Left renal cortex interstitium (tissue), 4 donors: ENCODE results near the gene NXNL1. TPM values are rescaled to one million over a fixed set of nuclear protein-coding genes. Genes with fewer than 3 reads are reported as not detected.

Experiments used
- DNase-seq, 4 donors: peaks; one replicate each; pipeline ENCODE4 v3.0.0-alpha.2; 2013; ENCODE audit warnings: low read depth in 4 of 4, low spot score in 2 of 4, missing footprints in 1 of 4
- polyA plus RNA-seq, 4 donors: library from polyadenylated mRNA; unstranded; fragments of 120-200 nt; gene quantifications; one replicate each; pipeline ENCODE4 v1.2.1, GENCODE V29; 2013; ENCODE audit not compliant: insufficient read length in 4 of 4

NXNL1 gene
- polyA plus RNA-seq, 4 donors, result 0.26 to 0.28 TPM; not detected in 2

DNA sequence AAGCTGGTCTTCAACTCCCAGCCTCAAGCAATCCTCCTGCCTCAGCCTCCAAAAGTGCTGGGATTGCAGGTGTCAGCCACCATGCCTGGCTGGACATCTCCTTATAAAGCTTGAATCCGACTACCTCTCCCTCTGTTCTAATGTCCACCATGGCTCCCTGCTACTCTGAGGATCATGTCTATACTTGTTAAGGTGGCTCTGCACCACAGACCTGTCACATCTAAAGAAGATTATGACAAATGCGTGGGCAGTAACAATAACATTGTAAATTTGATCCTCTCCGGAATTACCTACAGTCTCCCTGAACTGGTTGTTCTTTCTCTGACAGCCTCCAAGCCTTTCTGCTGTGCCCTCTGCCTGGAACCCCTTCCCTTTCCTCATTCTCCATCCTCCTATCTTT, 1.8 kb downstream of the NXNL1 start:
- no peak for DNase-seq

DNA sequence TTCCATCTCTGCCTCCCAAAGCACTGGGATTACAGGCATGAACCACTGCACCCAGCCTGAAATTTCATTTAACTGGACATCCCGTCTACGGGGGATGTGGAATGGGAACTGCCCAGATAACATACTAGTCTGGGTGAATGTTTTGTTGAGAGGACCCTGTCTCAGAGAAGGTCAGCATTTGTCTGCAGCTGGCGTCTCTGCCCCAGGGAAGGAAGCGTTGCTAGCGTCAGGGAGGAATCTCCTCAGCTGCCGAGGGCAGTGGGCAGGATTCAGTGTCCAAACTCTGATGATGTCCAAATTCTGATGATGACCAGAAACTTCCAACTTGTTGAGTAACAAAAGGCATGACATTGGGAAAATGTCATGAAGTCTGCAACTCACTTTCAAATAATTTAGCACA, 3.1 kb downstream of the NXNL1 start:
- no peak for DNase-seq

DNA sequence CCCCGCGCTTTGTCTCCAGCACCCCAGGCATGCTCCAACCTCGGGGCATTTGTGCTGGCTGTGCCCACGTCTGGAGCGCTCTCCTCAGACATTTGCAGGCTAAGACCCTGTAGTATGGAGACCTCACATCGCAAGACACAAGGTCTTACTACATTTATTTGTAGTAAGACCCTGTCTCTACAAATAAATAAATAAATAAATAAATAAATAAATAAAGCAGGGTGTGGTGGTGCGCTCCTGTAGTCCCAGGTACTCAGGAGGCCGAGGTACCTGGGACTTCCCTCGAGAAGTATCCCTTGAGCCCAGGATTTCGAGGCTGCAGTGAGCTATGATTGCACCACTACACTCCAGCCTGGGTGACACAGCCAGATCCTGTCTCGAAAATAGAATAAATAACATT, 4.6 kb downstream of the NXNL1 start:
- DNase-seq, result no peak

DNA sequence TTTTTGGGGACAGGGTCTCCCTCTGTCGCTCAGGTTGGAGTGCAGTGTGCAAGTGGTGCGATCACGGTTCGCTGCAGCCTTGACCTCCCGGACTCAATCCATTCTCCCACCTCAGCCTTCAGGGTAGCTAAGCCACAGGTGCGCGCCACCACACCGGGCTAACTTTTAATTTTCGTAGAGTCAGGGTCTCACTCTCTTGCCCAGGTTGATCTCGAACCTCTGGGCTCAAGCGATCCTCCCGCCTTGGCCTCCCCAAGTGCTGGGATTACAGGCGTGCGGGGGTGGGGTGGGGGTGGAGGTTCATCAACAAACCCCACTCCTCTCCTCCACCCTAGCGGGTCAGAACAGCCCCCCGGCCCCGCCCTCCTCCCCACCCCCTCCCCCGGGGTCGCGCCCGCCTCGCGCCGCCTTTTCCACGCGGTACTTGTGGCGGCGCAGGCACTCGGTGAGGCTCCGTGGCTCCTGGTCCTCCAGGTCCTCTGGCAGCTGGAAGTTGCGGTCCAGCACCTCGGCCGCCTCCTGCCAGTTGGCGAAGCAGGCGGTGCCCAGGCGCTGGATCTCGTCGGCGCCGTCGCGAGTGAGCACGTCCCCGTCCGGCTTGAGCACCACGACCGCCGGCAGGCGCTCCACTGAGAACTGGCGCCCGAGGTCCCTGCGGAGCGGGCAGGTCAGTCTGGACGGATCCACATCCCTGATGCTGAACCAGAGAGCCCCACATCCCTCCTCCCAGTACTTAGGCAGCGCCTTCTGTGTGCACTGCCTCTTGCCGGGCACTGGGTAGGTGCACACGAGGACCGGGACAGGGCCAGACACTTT, 5.2 kb downstream of the NXNL1 start:
- no peak for DNase-seq

DNA sequence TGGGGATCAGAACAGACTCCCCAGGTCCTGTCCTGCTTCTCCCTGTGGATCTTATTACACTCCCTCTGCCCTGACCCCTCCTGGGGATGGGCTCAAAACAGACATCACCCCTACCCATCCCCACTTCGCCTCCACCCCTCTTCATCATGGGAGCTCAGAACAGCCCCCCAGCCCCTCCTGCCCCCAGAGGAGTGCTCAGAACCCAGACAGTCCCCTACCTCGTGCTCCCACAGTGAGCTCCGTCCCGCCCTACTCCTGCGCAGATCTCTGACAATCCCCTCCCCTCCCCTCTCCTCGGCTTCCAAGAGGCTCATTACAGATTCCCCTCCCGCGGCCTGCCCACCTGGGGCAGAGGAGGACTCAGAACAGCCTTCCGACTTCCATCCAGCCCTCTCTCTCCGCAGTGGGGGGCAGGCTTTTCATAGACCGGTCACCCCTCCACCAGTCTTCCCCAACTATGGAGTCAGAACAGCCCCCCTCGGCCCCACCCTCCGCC, 6.1 kb downstream of the NXNL1 start:
- no peak for DNase-seq

DNA sequence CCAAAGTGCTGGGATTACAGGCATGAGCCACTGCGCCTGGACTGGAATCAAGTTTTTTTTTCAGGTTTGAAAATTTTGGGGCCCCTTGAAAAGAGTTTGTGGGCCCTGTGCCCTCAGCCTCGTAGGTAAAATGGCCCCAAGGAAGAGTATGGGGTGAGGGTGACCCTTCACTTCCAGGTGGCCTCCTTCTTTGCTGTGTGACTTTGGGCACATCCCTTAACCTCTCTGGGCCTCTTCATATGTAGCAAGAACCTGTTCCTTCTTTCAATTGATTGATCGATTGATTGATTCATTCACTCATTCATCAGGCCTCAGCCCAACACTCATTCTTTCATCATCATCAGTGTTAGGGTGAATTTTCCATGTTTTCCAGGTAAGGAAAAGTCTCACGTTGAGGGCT, 8.9 kb downstream of the NXNL1 start:
- DNase-seq, result no peak

DNA sequence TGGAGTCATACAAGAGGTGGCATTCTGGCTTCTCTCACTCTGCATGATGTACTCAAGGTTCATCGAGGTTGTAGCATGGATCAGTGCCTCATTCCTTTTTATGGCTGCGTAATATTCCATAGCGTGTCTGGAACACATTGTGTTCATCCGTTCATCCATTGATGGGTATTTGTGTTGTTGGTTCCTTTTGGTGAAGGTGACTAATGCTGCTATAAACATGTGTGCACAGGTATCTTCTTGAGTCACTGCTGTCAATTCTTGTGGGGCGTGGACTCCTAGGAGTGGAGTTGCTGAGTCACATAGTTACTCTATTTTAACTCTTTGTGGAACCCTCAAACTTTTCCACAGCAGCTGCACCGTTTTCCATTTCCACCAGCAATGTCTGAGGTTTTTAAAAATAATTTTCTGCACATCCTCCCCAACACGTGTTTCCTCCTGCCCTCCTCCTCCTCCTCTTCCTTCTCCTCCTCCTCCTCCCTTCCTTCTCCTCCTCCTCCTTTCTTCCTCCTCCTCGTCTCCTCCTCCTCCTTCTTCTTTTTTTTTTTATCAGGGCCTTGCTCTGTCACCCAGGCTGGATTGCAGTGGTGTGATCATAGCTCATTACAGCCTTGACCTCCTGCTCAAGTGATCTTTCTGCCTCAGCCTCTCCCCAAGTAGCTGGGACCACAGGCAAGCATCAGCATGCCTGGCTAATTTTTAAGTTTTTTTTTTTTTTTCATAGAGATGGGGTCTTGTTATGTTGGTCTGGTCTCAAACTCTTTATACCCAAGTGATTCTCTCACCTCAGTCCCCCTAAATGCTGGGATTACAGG, 10.3 kb downstream of the NXNL1 start:
- DNase-seq, result no peak

DNA sequence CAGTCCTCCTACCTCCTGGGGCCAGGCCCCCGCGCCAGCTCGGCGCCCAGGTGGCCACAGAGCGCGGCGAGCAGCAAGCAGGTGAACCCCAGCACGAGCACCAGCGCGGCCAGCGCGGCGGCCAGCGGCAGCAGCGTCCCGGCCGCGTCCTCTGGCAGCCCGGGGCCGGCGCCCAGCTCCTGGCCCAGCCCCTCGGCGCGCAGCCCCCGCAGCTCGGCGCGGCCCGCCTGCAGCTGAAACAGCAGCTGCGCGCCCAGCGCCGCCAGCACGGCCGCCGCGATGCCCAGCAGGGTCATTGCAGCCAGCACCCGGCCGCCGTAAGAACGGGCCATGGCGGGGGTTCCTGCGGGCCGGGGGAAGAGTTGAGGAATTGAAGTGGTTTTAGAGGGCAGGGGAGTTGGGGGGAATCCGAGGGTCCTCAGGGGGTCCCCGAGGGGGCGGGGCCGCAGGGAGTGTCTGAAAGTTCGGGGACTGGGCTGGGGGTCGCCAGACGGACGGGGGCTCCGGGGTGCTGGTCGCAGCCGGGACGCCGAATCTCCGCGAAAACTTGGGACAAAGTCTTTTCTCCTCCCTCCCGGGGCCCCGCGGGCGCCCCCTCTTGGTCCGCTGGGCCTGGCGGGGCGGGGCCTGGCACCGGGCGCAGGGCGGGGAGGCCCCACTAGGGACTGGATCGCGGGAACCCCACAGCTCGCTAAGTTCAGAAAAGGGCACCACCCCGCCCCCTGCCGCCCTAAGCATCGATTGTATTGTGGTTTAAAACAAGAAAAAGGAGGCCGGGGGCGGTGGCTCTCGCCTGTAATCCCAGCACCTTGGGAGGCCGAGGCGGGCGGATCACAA, 12.4 kb downstream of the NXNL1 start, which contains the start of gene TMEM221:
TSS of gene TMEM221 (minus strand) at position 538 of the 837 bp plus-strand sequence. CDS start at position 332, 206 bp downstream.
- DNase-seq, result no peak

DNA sequence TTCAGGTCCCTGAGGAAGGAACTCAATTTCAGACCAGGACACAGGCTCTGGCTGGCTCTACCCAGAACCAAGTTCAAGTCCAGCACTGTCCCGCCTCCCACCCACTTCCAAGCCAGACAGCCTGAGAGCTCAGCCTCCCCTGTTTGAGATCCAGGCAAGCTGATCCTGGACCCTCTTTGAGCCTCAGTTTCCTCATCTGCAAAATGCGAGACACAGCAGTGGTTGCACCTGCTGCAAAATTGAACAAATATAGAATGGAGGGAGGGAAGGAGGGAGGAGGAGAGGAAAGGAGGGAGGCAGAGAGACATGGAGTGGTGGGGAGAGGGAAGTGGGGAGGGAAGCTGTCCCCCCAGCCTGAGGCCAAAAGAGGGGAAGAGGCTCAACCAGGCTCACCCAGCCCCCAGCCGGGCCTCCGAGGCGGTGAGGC, 13.0 kb downstream of the NXNL1 start:
- no peak for DNase-seq

DNA sequence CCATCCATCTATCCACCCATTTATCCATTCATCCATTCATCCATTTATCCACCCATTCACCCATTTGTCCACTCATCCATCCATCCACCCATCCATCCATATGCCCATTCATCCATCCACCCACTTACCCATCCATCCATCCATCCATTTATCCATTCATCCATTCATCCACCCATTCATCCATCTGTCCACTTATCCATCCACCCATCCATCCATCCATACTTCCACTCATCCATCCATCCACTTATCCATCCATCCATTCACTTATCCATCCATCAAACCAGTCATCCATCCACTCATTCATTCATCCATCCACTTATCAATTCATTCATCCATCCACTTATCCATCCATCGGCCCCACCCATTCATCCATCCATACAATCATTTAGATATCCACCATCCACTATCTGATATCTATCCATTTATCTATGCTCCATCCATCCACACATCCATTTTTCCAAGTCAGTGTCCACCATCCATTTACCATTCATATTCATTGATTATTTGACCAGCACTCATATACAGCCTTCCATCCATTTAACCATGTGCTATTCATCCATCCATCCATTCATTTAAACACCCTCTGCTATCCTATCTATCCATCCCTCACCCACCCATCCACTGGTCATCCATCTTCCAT, 15.1 kb downstream of the NXNL1 start:
- DNase-seq, result no peak

DNA sequence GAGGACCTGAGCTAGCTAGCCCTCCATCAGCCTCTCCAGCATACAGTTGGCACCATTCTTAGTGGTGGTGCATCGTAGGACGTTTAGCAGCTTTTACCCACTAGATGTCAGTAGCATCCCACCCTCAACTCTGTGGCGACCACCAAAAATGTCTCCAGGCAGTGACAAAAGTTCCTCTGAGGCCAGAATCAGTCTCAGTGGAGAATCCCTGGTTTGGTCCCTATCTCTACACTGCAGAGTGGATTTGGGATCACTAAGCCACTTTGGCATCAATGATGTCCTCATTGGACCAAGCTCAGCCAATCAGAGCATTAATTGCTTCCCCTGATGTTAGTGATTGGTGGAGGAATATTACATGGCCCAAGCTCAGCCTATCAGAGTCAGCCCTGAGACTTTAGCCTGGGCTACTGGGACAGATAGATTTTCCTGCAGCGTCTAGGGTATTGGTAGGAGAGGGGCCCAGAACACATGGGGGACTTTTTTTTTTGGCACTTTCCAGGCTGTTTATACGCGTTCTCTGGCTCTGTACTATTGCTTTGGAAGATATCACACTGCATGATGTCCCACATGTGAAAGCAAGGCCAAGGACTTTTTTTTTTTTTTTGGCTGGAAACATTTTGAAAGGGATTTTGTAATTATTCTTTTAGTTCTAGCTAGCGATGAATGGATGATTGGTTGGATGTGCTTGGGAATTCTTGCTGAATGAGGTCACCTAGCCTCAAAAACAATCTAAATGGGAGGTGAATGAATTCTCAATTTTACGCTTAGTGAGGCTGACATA, 19.3 kb downstream of the NXNL1 start:
- DNase-seq, result no peak

DNA sequence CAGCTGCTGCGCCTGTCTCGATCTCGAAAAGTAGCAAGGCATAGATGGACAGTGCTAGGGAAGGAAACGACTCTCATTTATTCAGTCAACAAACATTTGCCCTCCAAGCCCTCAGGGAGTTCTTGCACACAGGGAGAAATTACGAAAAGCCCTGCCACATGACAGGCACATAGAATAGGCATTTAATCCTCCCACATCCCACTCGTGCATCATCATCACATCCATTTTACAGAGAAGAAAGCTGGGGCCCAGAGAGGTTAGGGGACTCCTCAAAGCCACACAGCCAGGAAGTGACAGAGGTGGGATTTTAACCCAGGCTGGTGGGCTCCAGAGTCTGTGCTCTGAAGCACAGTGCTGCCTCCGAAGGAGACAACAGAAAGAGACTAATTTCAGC, 23.9 kb downstream of the NXNL1 start:
- no peak for DNase-seq

DNA sequence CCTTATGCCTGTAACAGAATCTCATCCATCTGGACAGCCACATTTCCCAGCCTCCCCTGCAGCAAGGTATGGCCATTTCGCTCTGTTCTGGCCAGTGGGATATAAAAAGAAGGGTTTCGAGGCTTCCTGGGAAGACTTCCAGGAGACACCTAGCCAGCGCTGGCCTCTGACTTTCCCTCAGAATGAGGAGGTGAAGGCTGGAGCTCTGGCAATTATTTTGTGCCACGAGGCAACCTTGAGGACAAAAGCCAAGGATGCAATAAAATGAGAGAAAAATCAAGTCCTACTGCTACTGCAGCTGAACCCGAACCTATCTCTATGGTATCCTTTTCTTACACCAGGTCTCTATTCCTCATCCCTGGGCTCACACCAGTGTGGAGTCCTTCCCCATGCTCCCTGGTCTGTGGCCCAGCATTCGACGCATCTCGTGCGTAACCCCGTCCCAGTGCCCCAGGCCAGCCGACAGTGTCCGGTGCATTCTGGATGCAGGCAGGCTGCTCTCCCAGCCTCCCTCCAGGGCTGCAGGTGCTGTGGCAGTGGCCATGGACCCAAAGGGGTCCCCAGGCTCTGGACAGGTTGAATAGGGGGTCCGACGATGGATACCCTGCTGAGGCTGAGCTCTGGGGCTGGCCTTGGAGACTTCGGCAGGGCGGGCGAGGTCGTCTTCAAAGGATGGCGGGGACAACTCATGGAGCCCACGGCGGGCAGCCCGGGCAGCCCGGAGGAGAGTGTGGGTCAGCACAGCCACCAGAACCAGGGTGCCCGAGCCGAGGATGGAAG, 24.4 kb downstream of the NXNL1 start:
- DNase-seq, result no peak

DNA sequence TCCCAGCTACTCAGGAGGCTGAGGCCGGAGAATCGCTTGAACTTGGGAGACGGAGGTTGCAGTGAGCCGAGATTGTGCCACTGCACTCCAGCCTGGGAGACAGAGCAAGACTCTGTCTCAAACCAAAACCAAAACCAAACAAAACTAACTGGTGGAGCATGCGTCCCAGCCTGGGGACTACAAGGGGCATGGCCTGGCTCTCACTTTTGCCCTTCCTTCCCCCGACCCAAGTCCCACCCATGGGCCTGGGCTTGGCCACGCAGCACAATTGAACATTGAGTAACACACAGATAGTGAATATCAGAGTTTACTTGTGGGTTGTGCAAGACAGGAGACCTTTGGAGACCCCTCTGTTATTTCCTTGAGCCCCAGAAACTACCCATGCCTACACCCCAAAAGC, 25.5 kb downstream of the NXNL1 start:
- no peak for DNase-seq

DNA sequence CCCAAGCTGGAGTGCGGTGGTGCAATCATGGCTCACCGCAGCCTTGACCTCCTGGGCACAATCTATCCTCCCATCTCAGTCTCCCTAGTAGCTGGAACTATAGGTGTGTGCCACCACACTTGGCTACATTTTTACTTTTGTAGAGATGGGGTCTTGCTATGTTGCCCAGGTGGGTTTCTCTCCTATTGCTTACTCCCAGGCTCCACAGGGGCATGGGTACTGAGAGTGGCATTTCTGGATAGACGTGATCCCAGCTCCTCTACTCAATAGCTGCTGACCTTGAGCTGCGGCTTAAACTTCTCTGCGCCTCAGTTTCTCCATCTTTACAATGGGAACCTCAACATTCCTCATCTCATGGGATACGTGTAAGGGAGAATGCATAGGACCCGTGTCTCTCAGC, 29.3 kb downstream of the NXNL1 start:
- no peak for DNase-seq

DNA sequence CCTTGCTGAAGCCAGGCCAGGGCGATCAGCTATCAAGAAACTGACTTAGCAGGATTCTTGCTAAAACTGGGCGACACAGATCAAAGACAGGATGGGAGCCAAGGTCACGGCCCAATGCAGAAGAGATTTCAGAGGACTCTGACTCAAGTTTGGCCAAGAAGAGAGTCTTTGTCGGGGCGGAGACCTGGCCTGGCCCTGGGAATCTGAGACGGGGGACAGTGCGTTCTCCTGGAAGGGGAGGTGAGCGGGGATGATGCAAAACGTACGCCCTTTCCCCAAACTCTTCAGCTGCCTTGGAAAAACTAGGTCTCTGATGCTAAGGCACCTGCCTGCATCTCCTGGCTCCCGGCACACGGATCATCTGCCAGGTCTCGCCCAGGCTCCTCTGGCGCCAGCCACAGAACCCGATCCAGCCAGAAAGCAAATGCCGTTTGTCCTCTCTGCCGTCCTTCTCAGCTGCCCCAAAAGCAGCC, 31.0 kb downstream of the NXNL1 start:
- DNase-seq, result no peak

DNA sequence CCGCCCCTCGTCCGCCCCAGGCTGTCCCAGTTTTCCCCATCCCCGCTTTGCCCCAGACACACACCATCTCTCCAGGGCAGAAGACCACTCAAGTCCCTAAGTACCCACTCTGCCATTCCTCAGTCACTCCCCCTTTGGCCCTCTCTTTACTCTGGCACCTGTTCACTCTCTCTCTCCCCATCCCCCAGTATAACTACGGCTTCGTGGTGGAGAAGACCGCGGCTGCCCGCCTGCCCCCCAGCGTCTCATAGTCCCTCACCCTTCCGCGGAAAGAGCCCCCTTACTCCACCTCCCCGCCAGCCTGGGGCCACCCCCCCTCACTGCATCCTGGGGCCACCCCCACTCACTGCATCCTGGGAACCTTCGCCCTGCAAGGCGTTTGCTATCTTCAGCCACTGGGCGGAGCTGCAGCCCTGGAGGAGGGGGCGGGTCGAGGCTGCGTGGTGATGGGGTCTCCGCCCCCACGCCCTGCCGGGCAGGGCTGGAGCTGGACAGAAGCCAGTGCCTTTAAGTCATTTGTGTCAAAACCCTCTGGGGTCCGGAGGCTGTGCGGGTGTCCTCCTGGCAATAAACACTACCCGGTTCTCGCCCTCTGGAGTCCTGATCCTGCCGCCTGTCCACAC, 35.9 kb downstream of the NXNL1 start:
- no peak for DNase-seq
